ENCODE data around the gene GGN. TPM values are rescaled to one million over a fixed set of nuclear protein-coding genes. Genes with fewer than 3 reads are reported as not detected.
"Not testable (repeated sequence)": the region's sequence is repeated elsewhere in the genome, so short reads cannot be mapped to it uniquely, and the experiment has no call there.

GGN gene
- total RNA-seq, 2 experiments from 2014 or later = not detected

DNA sequence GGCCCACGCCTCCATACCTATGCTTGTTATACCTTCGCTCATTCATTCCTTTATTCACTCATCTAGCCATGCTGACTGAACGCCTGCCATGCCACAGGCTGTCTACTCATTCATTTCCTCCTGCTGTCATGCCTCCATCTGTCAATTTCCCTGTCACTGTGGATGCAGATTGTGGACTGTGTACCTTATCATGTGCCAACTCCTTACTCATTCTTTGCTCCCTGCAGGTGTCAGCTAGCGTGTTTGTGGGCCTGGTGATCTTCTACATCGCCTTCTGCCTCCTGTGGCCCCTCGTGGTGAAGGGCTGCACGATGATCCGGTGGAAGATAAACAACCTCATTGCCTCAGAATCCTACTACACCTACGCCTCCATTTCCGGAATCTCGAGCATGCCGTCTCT is 17.5 kb downstream of the GGN start:
- CTCF ChIA-PET = no interaction called here
- Mint-ChIP-seq H3K4me3 (no peak overlapping the region), H3K9me3 (no peaks in the 10 kb centered on the region), H3K27me3 (peaks cover 4% of the 10 kb centered on the region), H3K27ac (no peak overlapping the region), H3K4me1 (ENCODE audit: low read depth) (peaks cover 7% of the 10 kb centered on the region), H3K36me3 (ENCODE audit: low read depth) (peaks cover 7% of the 10 kb centered on the region)
- no peak for ATAC-seq
- intact Hi-C loops (cut with micrococcal nuclease) = loop anchor here (5.0 kb wide), 1 partner anchor 33 kb away; the partner anchor contains the start of gene CATSPERG
- DNase-seq = no peak
- TF ChIP-seq, protein P1, sequence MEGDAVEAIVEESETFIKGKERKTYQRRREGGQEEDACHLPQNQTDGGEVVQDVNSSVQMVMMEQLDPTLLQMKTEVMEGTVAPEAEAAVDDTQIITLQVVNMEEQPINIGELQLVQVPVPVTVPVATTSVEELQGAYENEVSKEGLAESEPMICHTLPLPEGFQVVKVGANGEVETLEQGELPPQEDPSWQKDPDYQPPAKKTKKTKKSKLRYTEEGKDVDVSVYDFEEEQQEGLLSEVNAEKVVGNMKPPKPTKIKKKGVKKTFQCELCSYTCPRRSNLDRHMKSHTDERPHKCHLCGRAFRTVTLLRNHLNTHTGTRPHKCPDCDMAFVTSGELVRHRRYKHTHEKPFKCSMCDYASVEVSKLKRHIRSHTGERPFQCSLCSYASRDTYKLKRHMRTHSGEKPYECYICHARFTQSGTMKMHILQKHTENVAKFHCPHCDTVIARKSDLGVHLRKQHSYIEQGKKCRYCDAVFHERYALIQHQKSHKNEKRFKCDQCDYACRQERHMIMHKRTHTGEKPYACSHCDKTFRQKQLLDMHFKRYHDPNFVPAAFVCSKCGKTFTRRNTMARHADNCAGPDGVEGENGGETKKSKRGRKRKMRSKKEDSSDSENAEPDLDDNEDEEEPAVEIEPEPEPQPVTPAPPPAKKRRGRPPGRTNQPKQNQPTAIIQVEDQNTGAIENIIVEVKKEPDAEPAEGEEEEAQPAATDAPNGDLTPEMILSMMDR (IDR thresholded peaks at IDR 0.05) = no peak
- POLR2A ChIA-PET = no interaction called here

DNA sequence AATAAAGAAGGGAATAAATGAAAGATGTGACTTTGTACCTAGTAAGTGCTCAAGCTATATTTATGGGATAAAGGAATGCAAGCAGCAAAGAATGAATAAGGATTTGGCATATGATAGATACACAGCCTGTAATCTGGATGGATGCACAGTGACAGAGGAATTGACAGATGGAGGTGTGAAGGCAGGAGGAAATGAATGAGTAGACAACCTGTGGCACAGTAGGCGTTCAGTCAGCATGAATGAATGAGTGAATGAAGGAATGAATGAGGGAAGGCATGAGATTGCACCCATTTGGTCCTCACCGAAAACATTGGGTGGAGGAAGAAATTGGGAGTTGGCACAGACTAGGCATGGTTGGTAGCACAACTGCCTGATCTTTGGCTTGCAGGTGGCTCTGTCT is 18.2 kb downstream of the GGN start:
- no peak overlapping the region for H3K27ac Mint-ChIP-seq
- CTCF ChIA-PET = interaction anchor here (0.7 kb wide), 1 partner anchor 126 kb away, joined by 3 read pairs; no protein-coding TSS in a partner anchor
- no peak for ATAC-seq
- peaks cover 4% of the 10 kb centered on the region for H3K27me3 Mint-ChIP-seq
- H3K4me1 Mint-ChIP-seq (ENCODE audit: low read depth) = peaks cover 2% of the 10 kb centered on the region
- TF ChIP-seq, protein P1 (IDR thresholded peaks at IDR 0.05) = no peak
- H3K4me3 Mint-ChIP-seq = no peak overlapping the region
- no peak for DNase-seq
- H3K36me3 Mint-ChIP-seq (ENCODE audit: low read depth) = peaks cover under 1% of the 10 kb centered on the region
- intact Hi-C loops (cut with micrococcal nuclease) = no loop called here
- H3K9me3 Mint-ChIP-seq = no peaks in the 10 kb centered on the region
- POLR2A ChIA-PET = no interaction called here

DNA sequence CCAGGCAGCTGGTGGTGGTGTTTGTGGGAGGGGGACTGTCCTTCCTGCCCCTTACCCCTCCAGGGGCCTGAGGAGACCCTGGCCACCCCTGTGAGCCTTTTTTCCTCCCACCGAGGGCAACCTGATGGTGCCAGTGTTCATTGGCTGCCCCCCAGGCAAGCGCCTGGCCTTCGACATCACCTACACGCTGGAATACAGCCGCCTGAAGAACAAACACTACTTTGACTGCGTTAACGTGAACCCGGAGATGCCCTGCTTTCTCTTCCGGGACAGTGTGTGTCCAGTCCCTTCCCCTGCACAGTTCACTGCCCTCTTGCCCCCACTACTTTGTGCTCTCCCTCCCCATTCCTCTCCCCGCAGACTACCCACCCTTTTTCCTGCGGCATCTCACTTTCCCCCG is 20.8 kb downstream of the GGN start:
- Mint-ChIP-seq H3K4me3 (no peak overlapping the region), H3K27ac (no peak overlapping the region), H3K27me3 (peaks cover 4% of the 10 kb centered on the region), H3K4me1 (ENCODE audit: low read depth) (peaks cover 4% of the 10 kb centered on the region), H3K36me3 (ENCODE audit: low read depth) (no peaks in the 10 kb centered on the region), H3K9me3 (no peaks in the 10 kb centered on the region)
- POLR2A ChIA-PET = no interaction called here
- TF ChIP-seq, protein P1 (IDR thresholded peaks at IDR 0.05) = no peak
- intact Hi-C loops (cut with micrococcal nuclease) = no loop called here
- ATAC-seq (no peak), DNase-seq (no peak)
- CTCF ChIA-PET = no interaction called here

DNA sequence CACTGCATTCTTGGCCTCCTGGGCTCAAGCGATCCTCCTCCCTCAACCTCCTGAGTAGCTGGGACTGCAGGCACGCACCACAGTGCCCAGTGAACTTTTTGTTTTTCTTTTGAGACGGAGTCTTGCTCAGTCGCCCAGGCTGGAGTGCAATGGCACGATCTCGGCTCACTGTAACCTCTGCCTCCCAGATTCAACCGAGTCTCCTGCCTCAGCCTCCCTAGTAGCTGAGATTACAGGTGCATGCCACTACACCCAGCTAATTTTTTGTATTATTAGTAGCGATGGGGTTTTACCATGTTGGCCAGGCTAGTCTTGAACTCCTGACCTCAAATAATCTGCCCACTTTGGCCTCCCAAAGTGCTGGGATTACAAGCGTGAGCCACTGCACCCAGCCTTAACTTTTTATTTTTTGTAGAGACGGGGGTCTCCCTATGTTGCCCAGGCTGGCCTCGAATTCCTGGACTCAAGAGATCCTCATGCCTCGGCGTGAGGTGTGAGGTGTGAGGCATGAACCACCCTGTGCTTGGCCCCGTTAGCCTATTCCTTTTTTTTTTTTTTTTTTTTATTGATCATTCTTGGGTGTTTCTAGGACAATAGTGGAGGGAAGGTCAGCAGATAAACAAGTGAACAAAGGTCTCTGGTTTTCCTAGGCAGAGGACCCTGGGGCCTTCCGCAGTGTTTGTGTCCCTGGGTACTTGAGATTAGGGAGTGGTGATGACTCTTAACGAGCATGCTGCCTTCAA is 24.7 kb downstream of the GGN start:
- DNase-seq; H3K27ac Mint-ChIP-seq; H3K9me3 Mint-ChIP-seq; ATAC-seq; H3K36me3 Mint-ChIP-seq (ENCODE audit: low read depth); intact Hi-C loops (cut with micrococcal nuclease): not testable (repeated sequence)
- ChIA-PET CTCF (interaction anchor here (1.2 to 2.3 kb wide), 2 partner anchors 10 to 119 kb away, joined by 5 to 7 read pairs; partner anchors contain the start of gene PSMD8), POLR2A (interaction anchor here (2.9 kb wide), 1 partner anchor 11 kb away, joined by 13 read pairs; the partner anchor contains the start of gene PSMD8)
- H3K27me3 Mint-ChIP-seq = peaks cover 24% of the 10 kb centered on the region
- peak overlapping the region; percentile 78 for H3K4me3 Mint-ChIP-seq
- H3K4me1 Mint-ChIP-seq (ENCODE audit: low read depth) = peaks cover 10% of the 10 kb centered on the region

DNA sequence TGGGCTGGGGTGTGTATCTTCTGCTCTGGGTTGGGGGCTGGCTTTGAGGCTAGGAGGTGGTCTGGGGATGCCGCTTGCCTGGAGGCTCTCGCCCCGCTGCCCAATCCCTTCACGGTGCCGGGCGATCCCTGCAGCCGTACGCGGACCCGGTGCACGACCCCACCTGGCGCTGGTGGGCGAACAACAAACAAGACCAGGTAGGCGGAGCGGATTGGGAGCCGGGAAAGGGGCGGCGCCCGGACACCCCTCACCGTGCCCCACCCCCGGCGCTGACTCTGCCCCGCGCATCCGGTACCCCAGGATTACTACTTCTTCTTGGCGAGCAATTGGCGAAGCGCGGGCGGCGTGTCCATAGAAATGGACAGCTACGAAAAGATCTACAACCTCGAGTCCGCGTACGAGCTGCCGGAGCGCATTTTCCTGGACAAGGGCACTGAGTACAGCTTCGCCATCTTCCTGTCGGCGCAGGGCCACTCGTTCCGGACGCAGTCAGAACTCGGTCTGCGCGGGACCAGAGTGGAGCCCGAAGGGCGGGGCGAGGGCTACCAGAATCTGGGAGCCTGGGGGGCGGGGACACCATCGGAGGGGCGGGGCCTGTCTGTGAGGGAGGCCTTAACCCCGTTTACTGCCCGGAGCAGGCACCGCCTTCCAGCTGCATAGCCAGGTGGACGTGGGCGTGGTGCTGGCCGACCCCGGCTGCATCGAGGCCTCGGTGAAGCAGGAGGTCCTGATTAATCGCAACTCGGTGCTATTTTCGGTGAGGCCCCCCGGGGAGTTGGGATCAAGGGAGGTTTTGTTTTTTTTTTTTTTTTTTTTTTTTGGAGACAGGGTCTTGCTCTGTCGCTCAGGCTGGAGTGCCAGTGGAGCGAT is 25.5 kb downstream of the GGN start:
- Mint-ChIP-seq H3K9me3 (no peaks in the 10 kb centered on the region), H3K36me3 (ENCODE audit: low read depth) (no peaks in the 10 kb centered on the region), H3K4me1 (ENCODE audit: low read depth) (peaks cover 10% of the 10 kb centered on the region), H3K27ac (no peak overlapping the region), H3K4me3 (peak overlapping the region; percentile 78), H3K27me3 (peaks cover 25% of the 10 kb centered on the region)
- POLR2A ChIA-PET = interaction anchor here (2.9 kb wide), 1 partner anchor 12 kb away, joined by 13 read pairs; the partner anchor contains the start of gene PSMD8
- DNase-seq (peak; percentile 93), ATAC-seq (peak; percentile 80)
- intact Hi-C loops (cut with micrococcal nuclease) = no loop called here
- TF ChIP-seq, protein P1 (IDR thresholded peaks at IDR 0.05) = peak; percentile 4
- CTCF ChIA-PET = interaction anchor here (0.7 to 2.3 kb wide), 4 partner anchors 11 to 118 kb away, joined by 3 to 7 read pairs (median 4); partner anchors contain the start of genes CATSPERG, FAM98C and PSMD8
